K562 (cell line): ENCODE data around the gene SLC8A2. TPM values are rescaled to one million over a fixed set of nuclear protein-coding genes. Genes with fewer than 3 reads are reported as not detected.

Experiments
- ARID3A ChIP-seq: IDR thresholded peaks from 2 replicates; pipeline ENCODE4 v1.6.1; 2012; ENCODE audit warnings: low read depth, low read length, improper control_type of control experiment, borderline replicate concordance
- CBFA2T3 ChIP-seq: fragments of 450-650 bp; IDR thresholded peaks from 2 replicates; pipeline ENCODE4 v1.6.1; 2017
- CBX1 ChIP-seq: sonication (generic); IDR thresholded peaks from 2 replicates; pipeline ENCODE4 v1.6.1; 2016; ENCODE audit warnings: antibody characterized with exemption, low read depth, mild to moderate bottlenecking
- CHCHD3 ChIP-seq: fragments of 250-450 bp; sonication (Bioruptor Pico); IDR thresholded peaks from 2 replicates; pipeline ENCODE4 v2.1.2; 2022; ENCODE audit warnings: mild to moderate bottlenecking
- E2F5 ChIP-seq: sonication (generic); formaldehyde crosslinking; IDR thresholded peaks from 2 replicates; pipeline ENCODE4 v1.8.0; 2022; ENCODE audit warnings: mild to moderate bottlenecking, missing genetic modification reagents
- E2F6 ChIP-seq, 2 experiments: IDR thresholded peaks; 2 replicates each; pipeline ENCODE4 v1.6.1; 2011; ENCODE audit warnings: borderline replicate concordance in 1 of 2, control low read depth in 1 of 2, low read depth in 1 of 2, low read length in 1 of 2, mild to moderate bottlenecking in 1 of 2, mixed read lengths in 1 of 2, moderate library complexity in 1 of 2; ENCODE audit not compliant: insufficient read depth in 1 of 2, insufficient read length in 1 of 2, poor library complexity in 1 of 2, severe bottlenecking in 1 of 2; ENCODE audit errors: extremely low read depth in 1 of 2
- EZH2 ChIP-seq: IDR thresholded peaks from 2 replicates; pipeline ENCODE4 v1.6.1; 2012; ENCODE audit warnings: low read depth, mild to moderate bottlenecking, inconsistent platforms, low read length, borderline replicate concordance
- FOXO4 ChIP-seq: fragments of 450-650 bp; formaldehyde crosslinking; IDR thresholded peaks from 2 replicates; pipeline ENCODE4 v1.4.0; 2020; ENCODE audit warnings: mild to moderate bottlenecking, moderate library complexity
- HDAC2 ChIP-seq: fragments of 450-650 bp; IDR thresholded peaks from 2 replicates; pipeline ENCODE4 v1.6.1; 2016; ENCODE audit warnings: mild to moderate bottlenecking
- HDAC8 ChIP-seq: fragments of 450-650 bp; IDR thresholded peaks from 2 replicates; pipeline ENCODE4 v1.6.1; 2016; ENCODE audit warnings: mild to moderate bottlenecking, missing genetic modification characterization, moderate library complexity, missing compliant biosample characterization
- NFXL1 ChIP-seq: fragments of 450-650 bp; formaldehyde crosslinking; IDR thresholded peaks from 2 replicates; pipeline ENCODE4 v1.4.0; 2021; ENCODE audit warnings: mild to moderate bottlenecking
- NUFIP1 ChIP-seq: fragments of 450-650 bp; IDR thresholded peaks from 2 replicates; pipeline ENCODE4 v1.6.1; 2018; ENCODE audit not compliant: partially characterized antibody
- POLR3G ChIP-seq: IDR thresholded peaks from 2 replicates; pipeline ENCODE4 v1.6.1; 2011; ENCODE audit not compliant: insufficient read length, insufficient replicate concordance; ENCODE audit errors: extremely low read depth
- RBM17 ChIP-seq: fragments of 200-400 bp; formaldehyde crosslinking; IDR thresholded peaks from 2 replicates; pipeline ENCODE4 v1.6.1; 2017; ENCODE audit warnings: low read depth, mild to moderate bottlenecking, low read length, borderline replicate concordance
- SMARCB1 ChIP-seq: IDR thresholded peaks from 2 replicates; pipeline ENCODE4 v1.6.1; 2011; ENCODE audit warnings: improper control_type of control experiment, low read depth; ENCODE audit not compliant: insufficient read length
- SMARCC2 ChIP-seq: fragments of 450-650 bp; IDR thresholded peaks from 2 replicates; pipeline ENCODE4 v1.6.1; 2017; ENCODE audit warnings: antibody characterized with exemption, moderate library complexity, mild to moderate bottlenecking, low read depth
- SMC3 ChIP-seq: conservative IDR thresholded peaks from 2 replicates; pipeline ENCODE4 v1.6.1; 2011; ENCODE audit warnings: low read depth, low read length, improper control_type of control experiment; ENCODE audit not compliant: insufficient read depth
- TGIF2 ChIP-seq: sonication (generic); formaldehyde crosslinking; IDR thresholded peaks from 2 replicates; pipeline ENCODE4 v1.8.1; 2022; ENCODE audit warnings: mild to moderate bottlenecking, missing genetic modification reagents, moderate library complexity
- ZKSCAN3 ChIP-seq: fragments of 250-450 bp; sonication (Bioruptor Pico); IDR thresholded peaks from 2 replicates; pipeline ENCODE4 v1.4.0; 2020
- ZNF384 ChIP-seq: IDR thresholded peaks from 2 replicates; pipeline ENCODE4 v1.6.1; 2012; ENCODE audit warnings: low read depth, low read length, improper control_type of control experiment
- polyA plus RNA-seq, 8 experiments: library from polyadenylated mRNA; depleted of rRNA in 4 of 8; stranded (reverse) in 5 of 8; unstranded in 3 of 8; fragments of >200 nt; fragmentation: Nextera tagmentation in 2 of 8; fragmentation: Illumina TruSeq in 1 of 8; extraction: Ambion mirVana in 2 of 8; extraction: Trizol in 1 of 8; gene quantifications; 2 replicates each; pipeline versions ENCODE4 v1.2.1 to v1.2.3, GENCODE V29; 2011 to 2014; ENCODE audit warnings: inconsistent platforms in 1 of 8, missing spikeins in 1 of 8
- total RNA-seq, 7 experiments: library from RNA; depleted of rRNA in 6 of 7; stranded (reverse); fragments of >200 nt in 6 of 7; fragmentation: Illumina TruSeq in 2 of 7; extraction: Trizol in 2 of 7; gene quantifications; 2 replicates each; pipeline versions ENCODE4 v1.2.1 to v1.2.3, GENCODE V29; 2011 to 2021; ENCODE audit warnings: low replicate concordance in 1 of 7

SLC8A2 gene
- total and polyA plus RNA-seq, 9 of the 15 experiments (the other 6 are each of a cell fraction or from before 2014, with no cell fraction given): 0.07 to 0.66 (median 0.24) TPM; not detected in 3

GRCh38 chr19:47471733-47472457, at the start of gene SLC8A2 (continued):
- TF ChIP-seq CHCHD3 (no peak), ARID3A (no peak), POLR3G (no peak), ZKSCAN3 (CRISPR knock-in tag) (no peak), NUFIP1 (no peak), HDAC2 (peak; percentile 90), FOXO4 (CRISPR knock-in tag) (no peak), NFXL1 (no peak), E2F6 (IDR thresholded peaks at IDR 0.05; ENCODE audit: borderline replicate concordance in 1 of 2, extremely low read depth in 1 of 2, insufficient read depth in 1 of 2, insufficient read length in 1 of 2, low read depth in 1 of 2, low read length in 1 of 2, poor library complexity in 1 of 2, severe bottlenecking in 1 of 2) (peak in 1 of 2 experiments; percentile 17), SMARCC2 (no peak), CBFA2T3 (no peak; the same call in 1 of the 2 replicates), SMARCB1 (no peak), RBM17 (no peak), CBX1 (0 out of 2 replicates have a peak, but pooled peaks have one; percentile 50), ZNF384 (no peak), SMC3 (no peak), HDAC8 (no peak), TGIF2 (CRISPR knock-in tag) (no peak), E2F5 (CRISPR knock-in tag) (no peak), EZH2 (no peak)
